HEK293 (cell line): ENCODE measurements around the gene CEPT1.
A peak's percentile ranks its signal among the peaks of the same experiment; 100 is the strongest.

Experiments
- CTCF ChIA-PET: fragments of 350-600 bp; formaldehyde crosslinking; extraction: SDS; loops from one replicate; lab custom pipeline; 2021; ENCODE audit warnings: antibody characterized with exemption; lab: Yijun Ruan, JAX
- POLR2A ChIA-PET: fragments of 300-600 bp; formaldehyde crosslinking; extraction: SDS; loops from one replicate; lab custom pipeline; 2020; ENCODE audit warnings: antibody characterized with exemption, inconsistent platforms; lab: Yijun Ruan, JAX
- H3K27ac ChIP-seq: fragments of 200-500 bp; sonication (Bioruptor generic); 2 replicates; pipeline ENCODE4 v1.5.1; 2014; ENCODE audit warnings: low read depth, low read length, control low read depth, inconsistent platforms; ENCODE audit errors: extremely low read depth
- H3K36me3 ChIP-seq, 2 experiments: fragments of 200-500 bp in 1 of 2; sonication (Bioruptor generic) in 1 of 2; 1 replicate in 1 of 2; 2 replicates in 1 of 2; pipeline ENCODE4 v1.5.1; 2014 to 2017; ENCODE audit warnings: inconsistent platforms in 2 of 2, low read length in 2 of 2; ENCODE audit not compliant: control insufficient read depth in 2 of 2, insufficient read depth in 1 of 2
- H3K4me1 ChIP-seq: fragments of 200-500 bp; sonication (Bioruptor generic); 2 replicates; pipeline ENCODE4 v1.5.1; 2014; ENCODE audit warnings: mild to moderate bottlenecking, low read length, inconsistent platforms; ENCODE audit not compliant: control insufficient read depth, insufficient read depth
- H3K4me3 ChIP-seq: 2 replicates; pipeline ENCODE4 v1.5.1; 2011; ENCODE audit warnings: low read depth, mild to moderate bottlenecking, control low read depth, low read length, moderate library complexity
- H3K9me3 ChIP-seq: fragments of 200-500 bp; sonication (Bioruptor generic); 2 replicates; pipeline ENCODE4 v1.5.1; 2014; ENCODE audit warnings: low read depth, low read length, inconsistent platforms; ENCODE audit not compliant: control insufficient read depth, insufficient read depth
- KLF10 ChIP-seq: fragments of 450-650 bp; IDR thresholded peaks from 2 replicates; pipeline ENCODE4 v1.5.1; 2018; ENCODE audit warnings: missing biosample characterization, mild to moderate bottlenecking, missing genetic modification characterization
- SCRT2 ChIP-seq: fragments of 450-650 bp; formaldehyde crosslinking; IDR thresholded peaks from 2 replicates; pipeline ENCODE4 v1.5.1; 2016; ENCODE audit warnings: missing biosample characterization, missing genetic modification characterization
- SETDB1 ChIP-seq: IDR thresholded peaks from one replicate; pipeline ENCODE4 v1.6.1; 2017; ENCODE audit warnings: mild to moderate bottlenecking, low read length, moderate library complexity, mixed read lengths; ENCODE audit not compliant: insufficient read length
- TCF7L2 ChIP-seq: IDR thresholded peaks from 2 replicates; pipeline ENCODE4 v1.6.1; 2011; ENCODE audit warnings: low read depth, mild to moderate bottlenecking, inconsistent platforms, low read length, moderate library complexity, borderline replicate concordance
- ZBTB10 ChIP-seq: fragments of 450-650 bp; formaldehyde crosslinking; IDR thresholded peaks from 2 replicates; pipeline ENCODE4 v1.5.1; 2016; ENCODE audit warnings: missing biosample characterization, missing genetic modification characterization
- ZBTB7A ChIP-seq: fragments of 450-650 bp; formaldehyde crosslinking; IDR thresholded peaks from 2 replicates; pipeline ENCODE4 v1.5.1; 2016; ENCODE audit warnings: low read depth, missing biosample characterization, missing genetic modification characterization
- ZIC2 ChIP-seq: fragments of 450-650 bp; formaldehyde crosslinking; IDR thresholded peaks from 2 replicates; pipeline ENCODE4 v1.5.1; 2016; ENCODE audit warnings: missing biosample characterization, missing genetic modification characterization
- ZNF10 ChIP-seq: fragments of 450-650 bp; formaldehyde crosslinking; IDR thresholded peaks from 2 replicates; pipeline ENCODE4 v1.5.1; 2017; ENCODE audit warnings: missing biosample characterization, missing genetic modification characterization
- ZNF155 ChIP-seq: fragments of 450-650 bp; formaldehyde crosslinking; IDR thresholded peaks from 2 replicates; pipeline ENCODE4 v1.5.1; 2016; ENCODE audit warnings: missing biosample characterization, missing genetic modification characterization
- ZNF157 ChIP-seq: fragments of 450-650 bp; formaldehyde crosslinking; IDR thresholded peaks from 2 replicates; pipeline ENCODE4 v1.5.1; 2016; ENCODE audit warnings: missing biosample characterization, missing genetic modification characterization
- ZNF2 ChIP-seq: fragments of 450-650 bp; formaldehyde crosslinking; IDR thresholded peaks from 2 replicates; pipeline ENCODE4 v1.5.1; 2016; ENCODE audit warnings: missing biosample characterization, missing genetic modification characterization
- ZNF501 ChIP-seq: fragments of 450-650 bp; formaldehyde crosslinking; IDR thresholded peaks from 2 replicates; pipeline ENCODE4 v1.5.1; 2016; ENCODE audit warnings: missing biosample characterization, missing genetic modification characterization
- ZNF510 ChIP-seq: fragments of 450-650 bp; formaldehyde crosslinking; IDR thresholded peaks from 2 replicates; pipeline ENCODE4 v1.5.1; 2018; ENCODE audit warnings: mild to moderate bottlenecking, missing genetic modification characterization, missing biosample characterization; ENCODE audit not compliant: insufficient replicate concordance
- ZNF529 ChIP-seq: fragments of 450-650 bp; formaldehyde crosslinking; IDR thresholded peaks from 2 replicates; pipeline ENCODE4 v1.5.1; 2017; ENCODE audit warnings: missing genetic modification characterization, missing biosample characterization; ENCODE audit not compliant: insufficient replicate concordance
- ZNF548 ChIP-seq: fragments of 450-650 bp; formaldehyde crosslinking; IDR thresholded peaks from 2 replicates; pipeline ENCODE4 v1.5.1; 2016; ENCODE audit warnings: missing biosample characterization, missing genetic modification characterization
- ZNF558 ChIP-seq: fragments of 450-650 bp; formaldehyde crosslinking; IDR thresholded peaks from 2 replicates; pipeline ENCODE4 v1.5.1; 2016; ENCODE audit warnings: missing biosample characterization, missing genetic modification characterization
- ZNF626 ChIP-seq: fragments of 450-650 bp; sonication (Bioruptor Pico); formaldehyde crosslinking; IDR thresholded peaks from 2 replicates; pipeline ENCODE4 v1.5.1; 2018; ENCODE audit warnings: missing biosample characterization, missing genetic modification characterization, inconsistent platforms
- ZNF645 ChIP-seq: fragments of 450-650 bp; formaldehyde crosslinking; IDR thresholded peaks from 2 replicates; pipeline ENCODE4; 2016; ENCODE audit warnings: missing biosample characterization, missing genetic modification characterization
- ZNF660 ChIP-seq: fragments of 450-650 bp; IDR thresholded peaks from 2 replicates; pipeline ENCODE4 v1.5.1; 2018; ENCODE audit warnings: missing biosample characterization, mild to moderate bottlenecking, missing genetic modification characterization
- ZNF76 ChIP-seq: fragments of 450-650 bp; formaldehyde crosslinking; IDR thresholded peaks from 2 replicates; pipeline ENCODE4; 2016; ENCODE audit warnings: low read depth, missing biosample characterization, missing genetic modification characterization, borderline replicate concordance
- ZNF776 ChIP-seq: fragments of 450-650 bp; formaldehyde crosslinking; IDR thresholded peaks from 2 replicates; pipeline ENCODE4 v1.5.0; 2017; ENCODE audit warnings: missing biosample characterization, missing genetic modification characterization, borderline replicate concordance
- ZNF777 ChIP-seq: fragments of 450-650 bp; formaldehyde crosslinking; IDR thresholded peaks from 2 replicates; pipeline ENCODE4 v1.5.1; 2017; ENCODE audit warnings: missing biosample characterization, missing genetic modification characterization, borderline replicate concordance
- ZNF785 ChIP-seq: fragments of 450-650 bp; formaldehyde crosslinking; IDR thresholded peaks from 2 replicates; pipeline ENCODE4 v1.5.1; 2016; ENCODE audit warnings: missing biosample characterization, missing genetic modification characterization
- ZNF792 ChIP-seq: fragments of 450-650 bp; formaldehyde crosslinking; IDR thresholded peaks from 2 replicates; pipeline ENCODE4 v1.5.1; 2016; ENCODE audit warnings: missing biosample characterization, missing genetic modification characterization
- ZSCAN30 ChIP-seq: fragments of 450-650 bp; IDR thresholded peaks from 2 replicates; pipeline ENCODE4 v1.5.1; 2018; ENCODE audit warnings: missing biosample characterization, mild to moderate bottlenecking, missing genetic modification characterization, moderate library complexity
- TF ChIP-seq, protein P1 (sequence below): fragments of 450-650 bp; formaldehyde crosslinking; IDR thresholded peaks from 2 replicates; pipeline ENCODE4 v1.5.1; 2016; ENCODE audit warnings: missing biosample characterization, missing genetic modification characterization
- TF ChIP-seq, protein P2 (sequence below): fragments of 450-650 bp; formaldehyde crosslinking; IDR thresholded peaks from 2 replicates; pipeline ENCODE4 v1.5.1; 2016; ENCODE audit warnings: missing biosample characterization, missing genetic modification characterization

CEPT1 gene

GRCh38 chr1:111139956-111140679 lies at the start of gene CEPT1, which contains the start of gene DRAM2:
TSS of gene CEPT1 (plus strand) at chr1:111140223. CDS start at chr1:111147715, 7,492 bp downstream.
TSS of gene DRAM2 (minus strand) at chr1:111140093. CDS start at chr1:111131554, 8,539 bp downstream.
- H3K9me3 ChIP-seq: no peaks in the 10 kb centered on the region
- H3K27ac ChIP-seq: peak within 1 kb of the TSS; percentile 92
- peaks cover 13% of the 10 kb centered on the region; the same call in 1 of the 2 replicates for H3K4me1 ChIP-seq
- peak within 1 kb of the TSS; percentile 98 for H3K4me3 ChIP-seq
- CTCF ChIA-PET: interaction anchor here (1.4 kb wide), 1 partner anchor 260 kb away, joined by 3 read pairs; no protein-coding TSS in a partner anchor
- POLR2A ChIA-PET: interaction anchor here (0.5 to 1.6 kb wide), 4 partner anchors 20 to 479 kb away, joined by 3 to 6 read pairs (median 3); no protein-coding TSS in a partner anchor
- peaks cover 4 to 26% of the 10 kb centered on the region in 2 experiments; a peak in 2 of 3 replicates for H3K36me3 ChIP-seq
- TF ChIP-seq ZNF785 (tag by site-specific recombination): no peak
- no peak for TF ChIP-seq ZNF157
- TF ChIP-seq ZNF155 (tag by site-specific recombination): no peak
- no peak for TF ChIP-seq ZNF645
- TF ChIP-seq ZNF776 (tag by site-specific recombination): no peak
- TF ChIP-seq ZNF529 (tag by site-specific recombination): no peak
- TF ChIP-seq SCRT2 (tag by site-specific recombination): peak; percentile 60; the same call in 1 of the 2 replicates
- peak; percentile 53 for TF ChIP-seq ZIC2 (tag by site-specific recombination)
- no peak for TF ChIP-seq ZNF10
- peak; percentile 92 for TF ChIP-seq ZNF76
- TF ChIP-seq, protein P1, sequence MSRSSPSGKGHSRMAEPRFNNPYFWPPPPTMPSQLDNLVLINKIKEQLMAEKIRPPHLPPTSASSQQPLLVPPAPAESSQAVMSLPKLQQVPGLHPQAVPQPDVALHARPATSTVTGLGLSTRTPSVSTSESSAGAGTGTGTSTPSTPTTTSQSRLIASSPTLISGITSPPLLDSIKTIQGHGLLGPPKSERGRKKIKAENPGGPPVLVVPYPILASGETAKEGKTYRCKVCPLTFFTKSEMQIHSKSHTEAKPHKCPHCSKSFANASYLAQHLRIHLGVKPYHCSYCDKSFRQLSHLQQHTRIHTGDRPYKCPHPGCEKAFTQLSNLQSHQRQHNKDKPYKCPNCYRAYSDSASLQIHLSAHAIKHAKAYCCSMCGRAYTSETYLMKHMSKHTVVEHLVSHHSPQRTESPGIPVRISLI: no peak
- no peak for TF ChIP-seq ZNF626 (tag by site-specific recombination)
- peak; percentile 66; the same call in 1 of the 2 replicates for TF ChIP-seq ZNF792 (tag by site-specific recombination)
- no peak for TF ChIP-seq ZNF548 (tag by site-specific recombination)
- peak; percentile 84; the same call in 1 of the 2 replicates for TF ChIP-seq ZBTB10 (tag by site-specific recombination)
- TF ChIP-seq ZNF510 (tag by site-specific recombination): no peak
- peak; percentile 81 for TF ChIP-seq ZNF501 (tag by site-specific recombination)
- TF ChIP-seq TCF7L2: no peak
- no peak; the same call in 1 of the 2 replicates for TF ChIP-seq ZNF660 (tag by site-specific recombination)
- TF ChIP-seq ZNF558 (tag by site-specific recombination): no peak
- no peak for TF ChIP-seq KLF10
- 0 out of 2 replicates have a peak, but pooled peaks have one; percentile 19 for TF ChIP-seq ZNF777
- peak; percentile 49; the same call in 1 of the 2 replicates for TF ChIP-seq ZNF2 (tag by site-specific recombination)
- TF ChIP-seq ZSCAN30 (tag by site-specific recombination): peak; percentile 86
- TF ChIP-seq SETDB1: no peak
- TF ChIP-seq, protein P2, sequence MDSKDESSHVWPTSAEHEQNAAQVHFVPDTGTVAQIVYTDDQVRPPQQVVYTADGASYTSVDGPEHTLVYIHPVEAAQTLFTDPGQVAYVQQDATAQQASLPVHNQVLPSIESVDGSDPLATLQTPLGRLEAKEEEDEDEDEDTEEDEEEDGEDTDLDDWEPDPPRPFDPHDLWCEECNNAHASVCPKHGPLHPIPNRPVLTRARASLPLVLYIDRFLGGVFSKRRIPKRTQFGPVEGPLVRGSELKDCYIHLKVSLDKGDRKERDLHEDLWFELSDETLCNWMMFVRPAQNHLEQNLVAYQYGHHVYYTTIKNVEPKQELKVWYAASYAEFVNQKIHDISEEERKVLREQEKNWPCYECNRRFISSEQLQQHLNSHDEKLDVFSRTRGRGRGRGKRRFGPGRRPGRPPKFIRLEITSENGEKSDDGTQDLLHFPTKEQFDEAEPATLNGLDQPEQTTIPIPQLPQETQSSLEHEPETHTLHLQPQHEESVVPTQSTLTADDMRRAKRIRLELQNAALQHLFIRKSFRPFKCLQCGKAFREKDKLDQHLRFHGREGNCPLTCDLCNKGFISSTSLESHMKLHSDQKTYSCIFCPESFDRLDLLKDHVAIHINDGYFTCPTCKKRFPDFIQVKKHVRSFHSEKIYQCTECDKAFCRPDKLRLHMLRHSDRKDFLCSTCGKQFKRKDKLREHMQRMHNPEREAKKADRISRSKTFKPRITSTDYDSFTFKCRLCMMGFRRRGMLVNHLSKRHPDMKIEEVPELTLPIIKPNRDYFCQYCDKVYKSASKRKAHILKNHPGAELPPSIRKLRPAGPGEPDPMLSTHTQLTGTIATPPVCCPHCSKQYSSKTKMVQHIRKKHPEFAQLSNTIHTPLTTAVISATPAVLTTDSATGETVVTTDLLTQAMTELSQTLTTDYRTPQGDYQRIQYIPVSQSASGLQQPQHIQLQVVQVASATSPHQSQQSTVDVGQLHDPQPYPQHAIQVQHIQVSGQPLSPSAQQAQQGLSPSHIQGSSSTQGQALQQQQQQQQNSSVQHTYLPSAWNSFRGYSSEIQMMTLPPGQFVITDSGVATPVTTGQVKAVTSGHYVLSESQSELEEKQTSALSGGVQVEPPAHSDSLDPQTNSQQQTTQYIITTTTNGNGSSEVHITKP (tag by site-specific recombination): peak; percentile 35
- 0 out of 2 replicates have a peak, but pooled peaks have one; percentile 57 for TF ChIP-seq ZBTB7A (tag by site-specific recombination)
